ENCODE results near the gene PACRG. TPM values are rescaled to one million over a fixed set of nuclear protein-coding genes. Genes with fewer than 3 reads are reported as not detected.

Gene PACRG
- total RNA-seq, 1 experiment from 2014 or later: not detected

- DNase-seq (ENCODE audit: low read depth): no peak
These were observed 49.3 kb downstream of the PACRG start for GRCh38 chr6:162777091-162777490.

GRCh38 chr6:162778603-162779002 is 50.8 kb downstream of the PACRG start:
- DNase-seq (ENCODE audit: low read depth): no peak

- peak; percentile 2 for DNase-seq (ENCODE audit: low read depth)
These were observed 58.0 kb downstream of the PACRG start for GRCh38 chr6:162785632-162786242.

- peak; percentile 37 for DNase-seq (ENCODE audit: low read depth)
These were observed 70.9 kb downstream of the PACRG start for GRCh38 chr6:162798546-162799266.

- DNase-seq (ENCODE audit: low read depth): no peak
These were observed 86.7 kb downstream of the PACRG start for GRCh38 chr6:162814426-162814973.

GRCh38 chr6:162817196-162817595 is 89.4 kb downstream of the PACRG start:
- no peak for DNase-seq (ENCODE audit: low read depth)

GRCh38 chr6:162819284-162819683 is 91.5 kb downstream of the PACRG start:
- no peak for DNase-seq (ENCODE audit: low read depth)

- no peak for DNase-seq (ENCODE audit: low read depth)
These were observed 93.3 kb downstream of the PACRG start for GRCh38 chr6:162821102-162821501.

GRCh38 chr6:162825597-162825996 is 97.8 kb downstream of the PACRG start:
- no peak for DNase-seq (ENCODE audit: low read depth)

- peak; percentile 32 for DNase-seq (ENCODE audit: low read depth)
These were observed 101.4 kb downstream of the PACRG start for GRCh38 chr6:162829013-162829742.

- no peak for DNase-seq (ENCODE audit: low read depth)
These were observed 106.0 kb downstream of the PACRG start for GRCh38 chr6:162833776-162834175.

- DNase-seq (ENCODE audit: low read depth): no peak
These were observed 118.2 kb downstream of the PACRG start for GRCh38 chr6:162845972-162846371.

- DNase-seq (ENCODE audit: low read depth): no peak
These were observed 118.9 kb downstream of the PACRG start for GRCh38 chr6:162846723-162847122.

GRCh38 chr6:162849269-162849668 is 121.5 kb downstream of the PACRG start:
- no peak for DNase-seq (ENCODE audit: low read depth)

- no peak for DNase-seq (ENCODE audit: low read depth)
These were observed 124.4 kb downstream of the PACRG start for GRCh38 chr6:162852192-162852591.

- DNase-seq (ENCODE audit: low read depth): no peak
These were observed 125.2 kb downstream of the PACRG start for GRCh38 chr6:162852840-162853577.

- DNase-seq (ENCODE audit: low read depth): no peak
These were observed 126.5 kb downstream of the PACRG start for GRCh38 chr6:162854228-162854627.

- DNase-seq (ENCODE audit: low read depth): no peak
These were observed 127.0 kb downstream of the PACRG start for GRCh38 chr6:162854734-162855191.

GRCh38 chr6:162856885-162857284 is 129.1 kb downstream of the PACRG start:
- DNase-seq (ENCODE audit: low read depth): peak; percentile 89

GRCh38 chr6:162857326-162857725 is 129.6 kb downstream of the PACRG start:
- DNase-seq (ENCODE audit: low read depth): no peak

GRCh38 chr6:162862462-162862861 is 134.7 kb downstream of the PACRG start:
- DNase-seq (ENCODE audit: low read depth): no peak
